Measurements from ENCODE around the gene CCDC69.
"Not testable (repeated sequence)": the region's sequence is repeated elsewhere in the genome, so short reads cannot be mapped to it uniquely, and the experiment has no call there.

The CCDC69 gene

GRCh38 chr5:151219789-151220188 is 4.1 kb downstream of the CCDC69 start:
- DNase-seq, result no peak

GRCh38 chr5:151219138-151219537 is 4.8 kb downstream of the CCDC69 start:
- DNase-seq, result no peak

DNA sequence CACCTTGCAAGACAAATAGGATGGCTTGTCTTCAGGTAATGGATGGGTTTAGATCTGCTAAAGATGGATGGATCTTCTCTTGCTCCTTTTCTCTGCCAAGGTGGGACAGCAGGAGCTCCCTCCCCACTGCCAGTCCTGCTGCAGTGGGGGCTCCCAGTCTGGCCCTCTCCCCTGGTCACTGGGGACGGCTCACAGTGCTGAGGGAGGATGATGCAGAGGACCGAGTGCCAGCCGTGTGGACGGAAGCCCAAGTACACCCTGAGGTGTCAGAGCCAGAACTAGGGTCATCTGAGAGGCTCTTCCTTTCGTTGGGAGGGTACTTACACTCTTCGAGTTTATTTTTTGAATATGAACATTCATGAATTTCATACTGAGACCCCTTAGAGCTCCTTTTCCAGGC is 5.7 kb downstream of the CCDC69 start:
- no peak for DNase-seq

DNA sequence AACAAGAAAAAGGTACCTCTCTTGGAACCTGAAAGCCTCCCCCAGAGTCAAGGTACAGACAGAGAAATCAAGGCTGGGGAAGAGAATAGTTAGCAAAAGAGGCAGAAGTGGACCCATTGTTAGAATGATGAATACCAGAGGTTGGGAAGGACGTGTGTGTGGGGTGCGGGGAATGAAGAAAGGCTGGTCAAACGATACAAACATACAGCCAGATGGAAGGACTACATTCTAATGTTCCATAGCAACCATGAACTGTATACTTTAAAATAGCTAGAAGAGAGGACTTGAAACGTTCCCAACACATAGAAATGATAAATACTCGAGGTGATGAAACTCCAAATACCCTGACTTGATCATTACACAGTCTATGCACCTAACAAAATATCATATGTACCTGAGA is 7.1 kb downstream of the CCDC69 start:
- no peak for DNase-seq

DNA sequence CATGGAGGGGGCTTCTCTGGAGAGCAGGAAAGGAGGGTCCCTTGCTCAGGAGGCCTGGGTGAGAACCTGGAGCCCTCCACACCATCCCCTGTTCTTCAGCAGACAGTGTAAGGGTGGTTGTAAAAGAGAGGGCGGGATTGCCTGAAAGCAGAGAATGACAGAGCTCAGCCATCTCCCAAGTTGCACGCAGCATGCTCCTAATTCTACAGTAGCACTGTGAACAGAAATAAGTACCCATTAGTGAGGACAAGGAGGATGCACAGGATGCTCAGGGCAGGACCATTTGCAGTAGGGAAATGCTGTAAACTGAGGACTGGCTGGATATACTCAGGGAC is 8.4 kb downstream of the CCDC69 start:
- DNase-seq, result no peak

DNA sequence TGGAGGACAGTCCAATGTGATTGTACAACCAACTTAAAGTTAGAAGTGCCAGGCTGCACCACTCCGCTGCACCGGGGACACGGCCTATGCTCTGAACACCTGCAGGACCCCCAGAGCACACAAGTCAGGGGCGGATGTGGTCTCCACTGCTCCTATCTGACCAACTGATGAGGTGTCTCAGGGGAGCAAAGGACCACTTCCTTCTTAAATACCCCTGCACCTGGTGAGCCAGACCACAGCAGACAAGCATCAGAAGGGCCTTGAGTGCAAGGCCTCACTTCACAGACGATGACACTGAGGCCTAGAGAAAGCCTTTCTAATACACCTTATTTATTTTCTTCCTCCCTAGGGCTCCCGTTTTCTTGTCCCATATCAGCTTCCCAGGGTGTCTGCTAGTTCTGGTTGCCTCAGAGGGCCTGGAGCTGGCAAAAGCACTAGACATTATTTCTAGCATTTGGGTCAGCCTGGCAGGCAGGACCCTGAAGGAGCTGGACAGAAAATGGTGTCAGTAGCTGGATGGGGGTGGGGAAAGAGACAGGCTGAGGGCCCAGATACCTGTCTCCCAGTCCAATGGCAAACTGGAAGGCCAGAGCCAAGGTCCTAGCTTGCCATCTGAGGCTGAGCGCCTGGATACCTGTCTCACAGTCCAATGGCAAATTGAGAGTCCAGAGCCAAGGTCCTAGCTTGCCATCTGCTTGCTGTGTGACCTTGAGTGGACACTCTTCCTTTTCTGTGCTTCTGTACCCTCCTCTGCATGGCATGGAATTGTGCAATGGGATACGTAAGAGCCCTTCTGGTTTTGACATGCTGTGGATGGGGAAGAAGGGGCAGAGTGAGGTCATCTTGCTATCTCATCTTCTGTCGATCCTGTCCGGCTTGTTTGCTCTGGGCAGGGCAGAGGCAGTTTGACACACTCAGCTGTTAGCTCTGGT is 9.0 kb downstream of the CCDC69 start:
- no peak for DNase-seq

GRCh38 chr5:151213803-151214613 is 9.9 kb downstream of the CCDC69 start:
- DNase-seq, result no peak

GRCh38 chr5:151212406-151212798 is 11.5 kb downstream of the CCDC69 start:
- no peak for DNase-seq

GRCh38 chr5:151208481-151208914 is 15.4 kb downstream of the CCDC69 start:
- DNase-seq, result no peak

DNA sequence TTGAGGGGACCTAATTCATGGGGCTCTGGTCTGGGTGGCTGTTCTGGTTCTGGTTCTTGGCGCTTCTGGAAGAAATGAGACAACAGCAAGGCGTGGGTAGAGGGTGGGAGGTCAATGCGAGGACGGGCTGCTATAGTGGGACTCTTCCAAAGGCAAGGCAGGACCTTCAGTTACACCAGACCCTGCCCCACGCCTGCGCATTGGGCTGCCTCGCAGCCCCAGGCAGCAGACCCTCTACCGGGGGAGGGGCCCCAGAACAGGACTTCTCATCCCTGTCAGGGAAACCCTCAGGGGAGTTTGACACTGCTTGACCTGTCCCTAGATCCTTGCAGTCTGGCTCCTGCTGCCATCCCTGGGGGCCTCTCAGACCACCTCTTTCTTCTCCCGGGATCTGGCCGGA is 18.5 kb downstream of the CCDC69 start:
- no peak for DNase-seq

DNA sequence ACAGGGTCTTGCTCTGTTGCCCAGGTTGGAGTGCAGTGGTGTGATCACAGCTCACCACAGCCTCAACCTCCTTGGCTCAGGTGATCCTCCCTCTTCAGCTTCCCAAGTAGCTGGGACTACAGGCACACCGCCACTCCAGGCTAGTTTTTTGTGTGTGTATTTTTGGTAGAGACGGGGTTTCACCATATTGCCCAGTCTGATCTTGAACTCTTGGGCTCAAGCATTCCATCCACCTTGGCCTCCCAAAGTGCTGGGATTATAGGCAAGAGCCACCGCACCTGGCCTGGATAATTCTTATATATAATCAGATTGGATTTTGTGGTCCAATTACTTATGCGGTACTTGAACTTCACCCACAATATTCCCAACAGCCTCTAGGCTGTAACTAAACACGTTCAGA is 19.8 kb downstream of the CCDC69 start:
- no peak for DNase-seq

DNA sequence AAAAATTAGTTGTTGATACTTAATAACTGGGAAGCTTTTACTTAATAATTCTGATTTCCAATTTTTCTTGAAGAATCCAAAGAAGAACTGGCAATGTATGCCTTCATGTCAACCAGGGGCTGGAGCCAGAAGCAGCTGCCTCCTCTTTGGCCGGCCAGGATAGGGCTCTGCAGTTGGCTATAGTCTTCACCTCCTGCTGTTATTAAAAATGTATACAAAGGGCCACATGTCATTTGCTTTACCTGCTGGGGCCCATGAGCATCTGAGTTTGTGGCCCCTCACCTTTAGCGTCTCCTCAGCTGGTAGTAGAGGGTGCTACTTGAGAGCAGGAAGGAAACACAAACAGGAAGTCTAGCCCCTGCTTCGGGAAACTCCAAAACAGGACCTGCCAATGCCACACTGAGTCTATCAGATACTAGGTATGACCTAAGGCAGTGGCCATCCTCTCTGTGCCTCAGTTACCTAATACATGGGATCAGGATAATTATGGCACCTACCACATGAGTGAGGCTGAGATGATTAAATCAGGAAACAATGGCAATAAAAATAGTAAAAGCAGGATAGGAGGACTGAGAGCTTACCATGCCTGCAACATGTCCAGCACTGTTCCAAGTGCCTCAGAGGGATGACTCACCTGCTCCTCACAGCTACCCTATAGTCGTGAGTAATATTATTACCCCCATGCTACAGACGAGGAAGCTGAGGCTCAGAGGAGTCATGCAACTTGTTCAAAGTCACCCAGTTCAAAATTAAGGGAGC is 21.3 kb downstream of the CCDC69 start:
- DNase-seq, result no peak

- DNase-seq, result no peak
These were observed 22.8 kb downstream of the CCDC69 start for GRCh38 chr5:151200913-151201595.

- DNase-seq, result no peak
These were observed 24.2 kb downstream of the CCDC69 start for GRCh38 chr5:151199581-151200185.

- no peak for DNase-seq
These were observed 25.0 kb downstream of the CCDC69 start for GRCh38 chr5:151198861-151199260.

GRCh38 chr5:151197291-151197600 is 26.6 kb downstream of the CCDC69 start:
- not testable (repeated sequence) for DNase-seq

GRCh38 chr5:151196556-151197290 is 27.2 kb downstream of the CCDC69 start:
- DNase-seq, result no peak

GRCh38 chr5:151195622-151196021 is 28.3 kb downstream of the CCDC69 start:
- no peak for DNase-seq

GRCh38 chr5:151192626-151193025 is 31.3 kb downstream of the CCDC69 start:
- no peak for DNase-seq

DNA sequence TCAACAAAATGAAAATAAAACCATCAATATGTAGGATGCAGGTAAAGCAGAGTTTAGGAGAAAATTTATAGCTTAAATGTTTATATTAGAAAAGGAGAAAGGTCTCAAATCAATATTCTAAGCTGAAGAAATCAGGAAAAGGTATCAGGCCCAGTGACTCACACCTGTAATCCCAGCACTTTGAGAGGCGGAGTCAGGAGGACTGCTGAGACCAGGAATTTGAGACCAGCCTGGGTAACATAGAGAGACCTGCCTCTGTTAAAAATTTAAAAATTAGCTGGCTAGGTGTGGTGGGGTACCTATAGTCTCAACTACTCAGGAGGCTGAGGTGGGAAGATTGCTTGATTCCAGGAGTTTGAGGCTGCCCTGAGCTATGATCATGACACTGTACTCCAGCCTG is 32.2 kb downstream of the CCDC69 start:
- no peak for DNase-seq

DNA sequence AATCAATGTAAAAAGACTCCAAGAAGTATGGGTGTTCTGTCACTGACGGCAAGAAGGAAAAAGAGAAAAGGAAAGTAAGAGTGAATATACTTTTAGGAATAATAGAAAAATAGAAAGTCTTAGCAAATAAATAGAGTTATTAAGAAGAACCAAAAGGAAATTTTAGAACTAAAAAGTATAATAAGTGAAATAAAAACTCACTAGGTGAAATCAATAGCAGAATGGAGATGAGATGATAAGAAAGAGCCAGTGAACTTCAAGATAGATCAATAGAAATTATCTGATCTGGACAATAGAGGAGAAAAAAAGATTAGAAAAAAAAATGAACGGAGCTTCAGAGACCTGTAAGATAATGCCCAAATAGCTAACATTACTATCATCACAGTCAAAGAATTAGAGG is 34.7 kb downstream of the CCDC69 start:
- no peak for DNase-seq

DNA sequence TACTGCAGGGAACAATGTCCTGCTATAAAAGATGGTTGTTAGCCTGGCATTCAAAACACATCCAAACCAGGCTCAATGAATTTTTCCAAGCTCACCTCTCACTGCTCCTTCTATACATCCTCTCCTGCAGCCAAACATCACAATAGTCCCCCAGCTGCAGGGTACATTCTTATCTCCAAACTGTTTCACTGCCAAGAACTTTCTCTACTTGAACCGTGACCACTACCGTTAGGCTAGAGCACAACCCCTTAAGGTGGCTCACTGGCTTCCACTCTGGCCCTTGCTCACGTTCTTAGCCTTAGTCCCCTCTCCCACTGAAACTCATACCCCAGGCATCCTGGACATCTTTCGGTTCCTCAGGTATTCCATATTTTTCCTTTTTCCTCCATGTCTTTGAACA is 37.4 kb downstream of the CCDC69 start:
- no peak for DNase-seq
